HG03135 (cell line): ENCODE results near the gene FXYD1.
"Not testable (repeated sequence)": the region's sequence is repeated elsewhere in the genome, so short reads cannot be mapped to it uniquely, and the experiment has no call there.

Experiments
- ATAC-seq: cut with Tn5 transposase; IDR thresholded peaks from one replicate; pipeline ENCODE4 v1.9.1; 2021; ENCODE audit warnings: mild to moderate bottlenecking, moderate library complexity; ENCODE audit not compliant: unreplicated experiment

Gene FXYD1

DNA sequence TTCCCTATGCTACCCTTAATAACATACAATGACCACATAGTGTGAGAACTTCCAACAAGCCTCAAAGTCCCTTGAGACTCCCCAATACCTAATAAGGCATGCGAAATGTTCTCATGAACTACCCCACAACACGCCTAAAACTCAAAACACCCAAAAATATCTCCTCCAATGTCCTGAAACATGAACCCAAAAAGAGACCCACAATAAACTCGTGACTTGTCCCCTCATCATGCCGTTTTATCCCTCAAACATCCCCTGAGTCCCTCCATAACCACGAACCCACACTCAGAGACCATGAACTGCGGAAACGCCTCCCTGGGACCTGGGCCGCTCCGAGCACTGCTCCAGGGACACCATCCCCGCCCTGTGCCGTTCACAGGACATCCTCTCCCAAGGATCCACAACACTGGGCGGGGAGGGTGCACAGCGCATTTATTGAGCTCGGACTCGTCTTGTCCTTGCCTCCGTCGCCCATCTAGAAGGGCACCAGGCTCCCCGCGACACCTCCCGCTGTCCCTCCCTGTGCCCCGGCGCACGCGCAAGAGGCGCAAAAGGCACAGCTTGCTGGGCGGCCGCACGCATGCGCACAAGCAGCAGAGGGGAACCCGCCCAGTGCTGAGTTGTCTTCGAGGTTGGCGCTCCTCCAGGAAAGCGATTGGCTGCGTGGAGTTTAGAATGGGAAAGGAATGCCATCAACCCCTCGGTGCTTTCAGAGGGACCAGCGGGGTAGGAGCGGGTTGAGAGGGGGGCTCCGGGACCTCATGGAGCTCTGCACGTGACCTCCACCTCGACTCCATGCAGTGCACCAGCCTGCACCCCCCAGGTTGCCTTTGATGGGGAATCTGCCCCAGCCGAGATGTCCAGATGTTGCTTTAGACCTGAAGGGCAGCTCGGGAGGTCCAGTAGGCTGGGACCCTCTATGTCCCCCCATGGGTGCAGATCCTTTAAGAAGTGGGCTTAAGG, 14.2 kb upstream of the FXYD1 start:
- ATAC-seq: peak; percentile 45

DNA sequence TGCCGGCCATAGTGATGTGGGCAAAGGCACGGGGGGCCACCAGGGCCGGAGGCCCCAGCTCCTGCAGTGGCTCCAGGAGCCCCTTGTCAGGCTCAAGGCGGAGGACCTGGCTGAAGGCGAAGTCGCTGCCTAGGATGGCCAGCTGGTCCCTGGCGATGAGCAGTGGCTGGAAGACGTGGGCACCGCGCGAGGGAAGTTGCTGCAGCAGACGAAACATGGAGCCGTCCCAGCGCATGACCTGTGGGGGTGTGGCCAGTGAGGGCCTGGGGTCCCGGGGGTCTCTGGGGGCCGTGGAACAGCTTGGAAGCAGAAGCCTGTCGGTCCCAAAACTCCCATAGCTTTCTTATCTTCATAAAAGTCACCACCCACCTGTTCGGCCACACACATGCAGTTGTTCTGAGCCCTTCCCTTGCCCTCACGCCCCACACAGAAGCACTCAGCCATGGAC, 13.3 kb upstream of the FXYD1 start:
- ATAC-seq: no peak

DNA sequence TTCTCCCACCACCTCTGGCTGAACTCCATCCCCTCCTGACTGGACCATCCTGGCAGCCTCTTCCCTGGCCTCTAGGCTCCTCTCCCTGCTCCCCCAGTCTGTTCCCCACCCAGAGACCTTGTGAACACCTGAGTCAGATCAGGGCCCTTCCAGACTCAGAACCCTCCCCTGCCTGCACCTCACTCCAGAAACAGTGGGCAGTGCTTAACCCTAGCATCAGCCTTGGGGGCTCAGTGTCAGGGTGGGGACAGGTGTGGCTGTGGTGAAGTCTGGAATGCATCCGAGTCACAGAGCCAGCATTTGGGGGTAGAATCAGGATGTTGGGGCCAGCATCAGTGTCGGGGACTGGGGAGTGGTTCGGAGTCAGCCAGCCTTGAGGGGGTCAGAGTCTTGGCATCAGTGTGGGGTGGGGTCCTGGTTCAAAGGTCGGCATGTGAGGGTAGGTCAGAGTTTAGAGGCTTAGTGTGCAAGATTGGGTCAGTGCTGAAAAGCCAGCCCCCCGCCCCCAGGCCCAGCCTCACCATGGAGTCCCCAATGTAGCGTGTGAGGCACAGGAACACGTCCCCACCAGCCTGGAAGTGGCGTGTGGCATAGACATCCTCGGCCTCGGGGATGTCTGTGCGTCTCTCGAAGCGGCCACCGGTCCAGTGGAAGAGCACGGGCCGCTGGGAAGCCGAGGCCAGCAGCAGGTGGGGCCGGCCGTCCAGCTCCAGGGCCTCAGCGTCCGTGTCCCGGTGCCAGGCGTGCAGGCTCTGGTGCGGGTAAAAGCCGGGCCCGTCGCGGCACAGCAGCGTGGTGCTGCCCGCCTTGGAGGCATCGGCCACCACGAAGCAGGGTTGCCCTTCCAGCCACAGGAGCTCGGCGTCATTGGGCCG, 12.6 kb upstream of the FXYD1 start:
- no peak for ATAC-seq

- ATAC-seq: no peak
These were observed 12.0 kb upstream of the FXYD1 start for GRCh38 chr19:35126624-35126959.

GRCh38 chr19:35127871-35128270, 10.8 kb upstream of the FXYD1 start:
- ATAC-seq: no peak

- ATAC-seq: no peak
These were observed 10.1 kb upstream of the FXYD1 start for GRCh38 chr19:35128398-35129057.

- not testable (repeated sequence) for ATAC-seq
These were observed 8.8 kb upstream of the FXYD1 start for GRCh38 chr19:35129724-35130274.

DNA sequence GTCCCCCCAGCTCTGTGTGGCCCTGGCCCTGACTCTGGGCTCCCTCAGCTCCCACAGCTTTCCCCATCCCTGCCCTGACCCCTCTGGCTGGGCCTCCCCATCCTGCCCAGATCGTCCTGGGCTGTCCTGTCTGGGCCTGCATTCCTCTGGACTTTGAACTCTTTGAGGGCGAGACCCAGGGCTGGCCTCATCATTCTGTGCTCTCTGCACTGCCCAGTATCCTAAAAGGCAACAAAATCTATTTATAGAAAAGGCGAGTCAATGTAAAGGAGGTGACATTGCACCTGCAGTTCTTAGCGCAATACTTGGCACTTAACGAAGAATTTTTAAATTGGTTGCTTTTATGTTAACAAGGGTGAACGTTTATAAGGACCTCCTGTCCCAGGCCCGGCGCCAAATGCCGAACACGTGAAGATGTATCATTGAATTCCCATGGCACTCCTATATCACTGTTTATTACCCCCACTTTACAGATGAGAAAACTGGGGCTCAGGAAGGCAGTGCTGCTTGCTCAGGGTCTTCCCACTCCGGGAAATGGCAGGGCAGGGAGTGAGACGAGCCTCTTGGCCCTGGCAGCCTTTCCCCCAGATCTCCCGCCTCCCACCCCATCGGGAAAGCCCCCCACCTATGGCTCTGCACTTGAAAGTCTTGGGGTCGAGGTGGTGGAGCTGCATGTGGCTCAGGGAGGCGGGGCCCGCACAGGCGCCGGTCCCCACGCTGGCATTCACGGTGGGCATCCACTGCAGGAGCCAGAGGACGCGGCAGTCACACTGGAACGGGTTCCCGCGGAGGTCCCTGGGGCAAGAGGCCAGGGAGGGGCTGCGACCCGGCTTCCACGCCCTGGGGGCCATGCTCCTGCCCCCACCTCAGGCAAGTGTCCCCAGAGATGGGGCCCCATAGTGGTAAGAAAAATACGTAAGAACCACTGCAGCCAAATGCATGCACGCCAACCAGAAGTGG, 7.6 kb upstream of the FXYD1 start:
- no peak for ATAC-seq

DNA sequence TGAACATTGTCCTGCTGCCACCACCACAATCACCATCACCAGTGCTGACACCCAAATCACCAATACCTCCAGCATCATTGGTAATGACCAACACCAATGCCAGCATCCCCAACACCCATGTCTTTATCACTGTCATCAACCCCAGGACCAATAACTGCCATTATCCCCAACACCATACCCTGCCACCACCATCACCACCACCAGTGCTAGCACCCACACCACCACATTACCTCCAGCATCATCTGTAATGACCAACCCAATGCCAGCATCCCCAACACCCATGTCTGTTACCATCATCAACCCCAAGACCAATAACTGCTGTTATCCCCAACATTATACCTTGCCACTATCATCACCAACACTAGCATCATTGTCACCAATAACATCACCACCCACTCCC, 6.4 kb upstream of the FXYD1 start:
- ATAC-seq: no peak

DNA sequence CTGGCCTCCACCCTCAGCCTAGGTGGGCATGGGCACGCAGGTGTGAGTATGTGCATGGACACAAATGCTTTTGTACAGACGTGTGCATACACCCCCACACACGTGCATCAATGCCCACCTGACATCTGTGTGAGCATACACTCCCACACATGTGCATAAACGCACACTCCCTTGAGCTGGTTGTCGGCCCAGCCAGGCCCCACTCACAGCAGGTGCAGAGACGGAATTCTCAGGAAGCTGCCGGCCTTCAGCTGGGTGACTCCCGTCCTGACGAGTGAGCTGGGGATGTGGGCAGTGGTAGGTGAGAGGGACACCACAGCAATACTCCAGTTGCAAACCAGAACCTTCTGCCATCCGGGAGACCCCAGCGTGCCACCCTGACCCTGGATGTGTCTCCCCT, 4.8 kb upstream of the FXYD1 start:
- ATAC-seq: no peak

- ATAC-seq: no peak
These were observed 3.9 kb upstream of the FXYD1 start, which contains the start of gene LGI4 for GRCh38 chr19:35134601-35135242. Gene LGI4 (minus strand): TSS chr19:35135059. CDS start chr19:35134680, 379 bp downstream.

GRCh38 chr19:35135389-35135909, 3.2 kb upstream of the FXYD1 start:
- no peak for ATAC-seq

DNA sequence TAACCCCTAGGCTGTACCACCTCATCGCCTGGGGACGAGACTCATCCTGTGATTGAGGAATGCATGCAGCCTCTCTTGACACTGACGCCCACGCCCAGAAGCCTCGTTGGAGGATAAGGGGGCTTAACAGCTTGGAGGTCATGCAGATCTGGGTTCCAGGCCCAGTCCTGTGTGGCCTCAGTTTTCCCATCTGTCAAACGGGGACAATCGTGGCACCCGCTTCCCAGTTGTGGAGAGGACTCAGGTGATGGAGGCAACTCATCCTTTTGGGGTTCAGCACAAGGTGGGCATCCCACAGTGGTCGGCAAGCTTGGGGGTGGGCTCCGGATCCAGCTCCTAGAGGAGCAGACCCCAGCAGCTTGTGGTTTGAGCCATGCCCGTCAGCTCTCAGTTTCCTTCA, 2.4 kb upstream of the FXYD1 start:
- ATAC-seq: no peak

- ATAC-seq: no peak
These were observed 1.5 kb upstream of the FXYD1 start for GRCh38 chr19:35136977-35137702.

- no peak for ATAC-seq
These were observed 1.8 kb downstream of the FXYD1 start for GRCh38 chr19:35140207-35140961.

- no peak for ATAC-seq
These were observed 2.6 kb downstream of the FXYD1 start for GRCh38 chr19:35140962-35141836.
